B cell (primary cell): ENCODE measurements around the gene MLLT6. TPM values are rescaled to one million over a fixed set of nuclear protein-coding genes. Genes with fewer than 3 reads are reported as not detected.

Experiments used
- ATAC-seq: fragments of 200-7000 bp; cut with Tn5 transposase; one replicate; pipeline ENCODE4 v1.10.0; 2021; ENCODE audit warnings: low read depth, mild to moderate bottlenecking, moderate number of reproducible peaks, moderate library complexity
- CTCF ChIA-PET: fragments of 350-600 bp; sonication (Branson Sonifier 250); formaldehyde crosslinking; loops from one replicate; lab custom pipeline; 2021; ENCODE audit warnings: antibody characterized with exemption, inconsistent platforms; lab: Charles Lee
- POLR2A ChIA-PET: fragments of 350-600 bp; sonication (Branson Sonifier 250); formaldehyde crosslinking; loops from one replicate; lab custom pipeline; 2021; ENCODE audit warnings: antibody characterized with exemption; lab: Charles Lee
- DNase-seq: peaks from one replicate; pipeline ENCODE4 v3.0.0; 2013
- H2AFZ ChIP-seq: 2 replicates; pipeline ENCODE4 v1.6.1; 2012; ENCODE audit warnings: mild to moderate bottlenecking, low read depth, low read length; ENCODE audit not compliant: insufficient read depth, poor library complexity, severe bottlenecking
- H3K27ac ChIP-seq, 2 donors: 1 replicate in 1 of 2; 2 replicates in 1 of 2; pipeline ENCODE4 v1.5.1; 2012 to 2013; ENCODE audit warnings: low read length in 2 of 2, mild to moderate bottlenecking in 2 of 2, moderate library complexity in 1 of 2
- H3K27me3 ChIP-seq, 4 experiments: fragments of 200-600 bp in 1 of 4; sonication (generic) in 1 of 4; replicated peaks in 1 of 4; 1 replicate in 2 of 4; 2 replicates in 2 of 4; pipeline versions ENCODE4 v1.6.1 to v1.7.0; 2013 to 2016; ENCODE audit warnings: low read length in 3 of 4, mild to moderate bottlenecking in 2 of 4, mixed read lengths in 1 of 4, moderate library complexity in 1 of 4; ENCODE audit not compliant: insufficient read depth in 4 of 4, control insufficient read depth in 3 of 4; ENCODE audit errors: control extremely low read depth in 1 of 4
- H3K36me3 ChIP-seq, 2 experiments: replicated peaks in 1 of 2; 1 replicate in 1 of 2; 2 replicates in 1 of 2; pipeline versions ENCODE4 v1.6.1 to v1.7.1; 2013; ENCODE audit warnings: low read length in 1 of 2; ENCODE audit not compliant: insufficient read depth in 2 of 2, control insufficient read depth in 1 of 2; ENCODE audit errors: control extremely low read depth in 1 of 2, extremely low read depth in 1 of 2
- H3K4me1 ChIP-seq, 2 donors: fragments of 200-600 bp in 1 of 2; sonication (generic) in 1 of 2; 1 replicate in 1 of 2; 2 replicates in 1 of 2; pipeline versions ENCODE4 v1.5.1 to v1.6.1; 2013 to 2017; ENCODE audit warnings: low read length in 2 of 2; ENCODE audit not compliant: control insufficient read depth in 2 of 2, insufficient read depth in 2 of 2
- H3K4me2 ChIP-seq: replicated peaks from 2 replicates; pipeline ENCODE3; 2012; ENCODE audit warnings: mild to moderate bottlenecking, low read depth, low read length; ENCODE audit not compliant: poor library complexity, severe bottlenecking
- H3K4me3 ChIP-seq, 5 experiments: fragments of 200-600 bp in 1 of 5; sonication (generic) in 1 of 5; 1 replicate in 3 of 5; 2 replicates in 2 of 5; pipeline versions ENCODE4 v1.5.1 to v1.7.0; 2011 to 2016; ENCODE audit warnings: low read length in 4 of 5, mild to moderate bottlenecking in 4 of 5, low read depth in 2 of 5, control low read depth in 1 of 5, moderate library complexity in 1 of 5; ENCODE audit not compliant: insufficient read depth in 1 of 5; ENCODE audit errors: control extremely low read depth in 1 of 5, extremely low read depth in 1 of 5
- H3K79me2 ChIP-seq: fragments of 200-600 bp; sonication (generic); one replicate; pipeline ENCODE4 v1.6.0; 2016; ENCODE audit warnings: low read length; ENCODE audit not compliant: control insufficient read depth, insufficient read depth
- H3K9ac ChIP-seq: fragments of 200-600 bp; sonication (generic); 2 replicates; pipeline ENCODE4 v1.6.1; 2017; ENCODE audit warnings: mild to moderate bottlenecking, low read length, moderate library complexity
- H3K9me3 ChIP-seq, 3 donors: one replicate each; pipeline versions ENCODE4 v1.6.1 to v1.7.1; 2013; ENCODE audit warnings: low read length in 2 of 3; ENCODE audit not compliant: control insufficient read depth in 2 of 3, insufficient read depth in 1 of 3; ENCODE audit errors: control extremely low read depth in 1 of 3
- H4K20me1 ChIP-seq: 2 replicates; pipeline ENCODE4 v1.6.0; 2012; ENCODE audit warnings: mild to moderate bottlenecking, low read length; ENCODE audit not compliant: insufficient read depth, control insufficient read depth, poor library complexity, severe bottlenecking
- H3K27ac Mint-ChIP-seq: one replicate; pipeline ENCODE4 v1.8.0; 2021; ENCODE audit warnings: mixed read lengths
- H3K27me3 Mint-ChIP-seq: one replicate; pipeline ENCODE4 v1.8.0; 2021; ENCODE audit warnings: mixed read lengths
- H3K4me1 Mint-ChIP-seq: one replicate; pipeline ENCODE4 v1.8.0; 2021; ENCODE audit warnings: mixed read lengths
- H3K4me3 Mint-ChIP-seq: one replicate; pipeline ENCODE4 v1.8.0; 2021; ENCODE audit warnings: mixed read lengths
- H3K9me3 Mint-ChIP-seq: one replicate; pipeline ENCODE4 v1.8.0; 2022; ENCODE audit warnings: mixed read lengths; ENCODE audit not compliant: insufficient read depth
- EZH2 ChIP-seq: IDR thresholded peaks from 2 replicates; pipeline ENCODE4 v1.6.1; 2012; ENCODE audit warnings: borderline replicate concordance, low read depth, mild to moderate bottlenecking, moderate library complexity, low read length; ENCODE audit not compliant: insufficient read depth, poor library complexity, severe bottlenecking
- WGBS: methylation state at CpG from one replicate; pipeline ENCODE4 v1.1.5; 2013; ENCODE audit warnings: missing lambda C conversion rate; ENCODE audit not compliant: insufficient coverage; 5-methylcytosine and 5-hydroxymethylcytosine counted together
- intact Hi-C: fragments of 100-400 bp; cut with micrococcal nuclease; formaldehyde crosslinking; loops from one replicate; pipeline ENCODE4 v1.10.0; 2022
- polyA plus RNA-seq: library from polyadenylated mRNA; depleted of rRNA; stranded (reverse); fragments of >200 nt; gene quantifications from 2 replicates; pipeline ENCODE4 v1.2.3, GENCODE V29; 2012
- total RNA-seq, 2 donors: library from RNA; stranded (reverse); fragments of 120-200 nt in 1 of 2; gene quantifications; 1 replicate in 1 of 2; 2 replicates in 1 of 2; pipeline versions ENCODE4 v1.2.3 to v1.2.4, GENCODE V29; 2013 to 2022
- TF ChIP-seq, protein P1 (sequence below): fragments of 200-600 bp; IDR thresholded peaks from one replicate; pipeline ENCODE4 v1.8.0; 2022; ENCODE audit warnings: antibody characterized with exemption, mild to moderate bottlenecking

Gene MLLT6
- total and polyA plus RNA-seq, 2 donors (not counting 1 experiment from before 2014, with no cell fraction given): 165 to 288 TPM

DNA sequence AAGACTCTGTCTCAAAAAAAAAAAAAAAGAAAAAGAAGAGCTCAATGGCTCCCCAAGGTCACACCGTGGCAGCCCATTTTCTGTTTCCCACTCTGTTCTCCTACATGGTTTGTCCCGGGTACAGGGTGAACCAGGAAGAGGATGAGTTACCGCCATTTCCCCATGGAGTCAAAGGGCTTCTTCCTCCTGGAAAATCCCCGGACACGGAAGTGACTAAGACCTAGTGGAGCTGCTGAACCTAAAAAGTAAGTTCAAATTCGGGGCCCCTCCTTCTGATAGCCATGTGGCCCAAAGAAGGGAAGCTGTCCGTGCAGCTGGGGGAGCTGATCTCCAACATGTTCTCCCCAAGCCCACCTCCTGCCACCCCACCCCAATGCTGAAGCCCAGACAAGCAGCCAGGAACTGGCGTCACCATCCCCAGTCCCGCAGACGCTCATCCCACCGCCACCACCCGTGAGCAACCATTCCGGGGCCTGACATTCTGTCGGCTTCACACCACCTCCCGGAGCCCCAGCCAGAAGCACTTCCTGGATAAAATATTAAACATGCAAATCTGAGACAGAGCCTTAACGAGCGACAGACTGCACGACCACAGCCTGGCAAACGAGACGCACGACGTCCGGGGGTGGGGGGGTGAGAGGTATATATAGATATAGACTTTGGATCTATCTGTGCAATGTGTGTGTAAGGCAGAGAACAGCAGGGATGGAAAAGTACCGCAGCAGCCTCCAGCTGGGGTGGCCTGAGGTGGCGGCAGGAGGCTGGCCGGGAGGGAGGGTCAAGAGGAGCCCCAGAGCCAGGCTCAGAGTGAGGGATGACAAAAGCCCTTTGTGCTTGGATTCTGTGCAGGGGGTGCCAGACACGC, 47.9 kb upstream of the MLLT6 start:
- Histone ChIP-seq H3K9me3 (peaks cover 0 to 3% (median 0%) of the 10 kb centered on the region in 3 donors), H3K79me2 (no peaks in the 10 kb centered on the region), H3K4me3 (no peak overlapping the region), H4K20me1 (no peaks in the 10 kb centered on the region), H3K27me3 (peaks cover 0 to 52% (median 4%) of the 10 kb centered on the region in 4 experiments), H3K4me1 (peaks cover 0 to 8% of the 10 kb centered on the region in 2 donors), H3K36me3 (no peaks in the 10 kb centered on the region), H3K27ac (no peak overlapping the region), H2AFZ (no peak overlapping the region), H3K4me2 (peak overlapping the region; percentile 28), H3K9ac (no peak overlapping the region)
- TF ChIP-seq EZH2: no peak
- TF ChIP-seq, protein P1, sequence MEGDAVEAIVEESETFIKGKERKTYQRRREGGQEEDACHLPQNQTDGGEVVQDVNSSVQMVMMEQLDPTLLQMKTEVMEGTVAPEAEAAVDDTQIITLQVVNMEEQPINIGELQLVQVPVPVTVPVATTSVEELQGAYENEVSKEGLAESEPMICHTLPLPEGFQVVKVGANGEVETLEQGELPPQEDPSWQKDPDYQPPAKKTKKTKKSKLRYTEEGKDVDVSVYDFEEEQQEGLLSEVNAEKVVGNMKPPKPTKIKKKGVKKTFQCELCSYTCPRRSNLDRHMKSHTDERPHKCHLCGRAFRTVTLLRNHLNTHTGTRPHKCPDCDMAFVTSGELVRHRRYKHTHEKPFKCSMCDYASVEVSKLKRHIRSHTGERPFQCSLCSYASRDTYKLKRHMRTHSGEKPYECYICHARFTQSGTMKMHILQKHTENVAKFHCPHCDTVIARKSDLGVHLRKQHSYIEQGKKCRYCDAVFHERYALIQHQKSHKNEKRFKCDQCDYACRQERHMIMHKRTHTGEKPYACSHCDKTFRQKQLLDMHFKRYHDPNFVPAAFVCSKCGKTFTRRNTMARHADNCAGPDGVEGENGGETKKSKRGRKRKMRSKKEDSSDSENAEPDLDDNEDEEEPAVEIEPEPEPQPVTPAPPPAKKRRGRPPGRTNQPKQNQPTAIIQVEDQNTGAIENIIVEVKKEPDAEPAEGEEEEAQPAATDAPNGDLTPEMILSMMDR: no peak
- WGBS: 68% methylated on average over 27 of the region's 27 CpGs
- Mint-ChIP-seq H3K27me3 (peaks cover 50% of the 10 kb centered on the region), H3K4me1 (peaks cover 4% of the 10 kb centered on the region), H3K4me3 (no peak overlapping the region), H3K27ac (no peak overlapping the region), H3K9me3 (no peaks in the 10 kb centered on the region)
- intact Hi-C loops: no loop called here
- CTCF ChIA-PET: no interaction called here
- ATAC-seq (no peak), DNase-seq (no peak)
- POLR2A ChIA-PET: interaction anchor here (0.7 kb wide), 1 partner anchor 73 kb away, joined by 7 read pairs; no protein-coding TSS in a partner anchor
